Naive thymus-derived CD4-positive, alpha-beta T cell (primary cell): Measurements from ENCODE around the gene FMNL2. TPM values are rescaled to one million over a fixed set of nuclear protein-coding genes. Genes with fewer than 3 reads are reported as not detected.

Experiments
- ATAC-seq: fragments of 150-1000 bp; cut with Tn5 transposase; 2 replicates; pipeline ENCODE4 v1.10.0; 2021; ENCODE audit warnings: mild to moderate bottlenecking, moderate library complexity
- CTCF ChIA-PET: fragments of 350-600 bp; sonication (Branson Sonifier 250); formaldehyde crosslinking; loops from one replicate; lab custom pipeline; 2021; ENCODE audit warnings: antibody characterized with exemption; lab: Charles Lee
- POLR2A ChIA-PET: fragments of 350-600 bp; sonication (Branson Sonifier 250); formaldehyde crosslinking; loops from one replicate; lab custom pipeline; 2021; ENCODE audit warnings: antibody characterized with exemption, inconsistent platforms; lab: Charles Lee
- DNase-seq, 9 donors: peaks; one replicate each; pipeline versions ENCODE4 v3.0.0 to v3.0.0-alpha.2; 2020 to 2022; ENCODE audit warnings: mixed read lengths in 1 of 9
- H3K27ac ChIP-seq: one replicate; pipeline ENCODE4 v1.7.0; 2013; ENCODE audit warnings: mild to moderate bottlenecking, low read depth, low read length, moderate library complexity
- H3K27me3 ChIP-seq, 2 donors: one replicate each; pipeline ENCODE4 v1.7.0; 2013; ENCODE audit warnings: low read length in 2 of 2, mild to moderate bottlenecking in 2 of 2, moderate library complexity in 2 of 2; ENCODE audit not compliant: control insufficient read depth in 2 of 2, insufficient read depth in 2 of 2
- H3K36me3 ChIP-seq, 3 experiments: 1 replicate in 2 of 3; 2 replicates in 1 of 3; pipeline ENCODE4 v1.7.0; 2013; ENCODE audit warnings: low read length in 3 of 3, mild to moderate bottlenecking in 3 of 3, moderate library complexity in 1 of 3; ENCODE audit not compliant: insufficient read depth in 3 of 3, control insufficient read depth in 2 of 3
- H3K4me1 ChIP-seq, 2 donors: one replicate each; pipeline ENCODE4 v1.7.0; 2013; ENCODE audit warnings: low read length in 2 of 2, mild to moderate bottlenecking in 2 of 2, moderate library complexity in 1 of 2; ENCODE audit not compliant: control insufficient read depth in 2 of 2, insufficient read depth in 2 of 2
- H3K4me3 ChIP-seq: 2 replicates; pipeline ENCODE4 v1.7.0; 2013; ENCODE audit warnings: mild to moderate bottlenecking, low read length
- H3K9me3 ChIP-seq, 3 experiments: 1 replicate in 2 of 3; 2 replicates in 1 of 3; pipeline ENCODE4 v1.7.0; 2013; ENCODE audit warnings: low read length in 3 of 3; ENCODE audit not compliant: control insufficient read depth in 2 of 3
- H3K27ac Mint-ChIP-seq, 9 donors: one replicate each; pipeline ENCODE4 v1.8.0; 2020 to 2022; ENCODE audit warnings: mixed read lengths in 9 of 9, mild to moderate bottlenecking in 8 of 9, moderate library complexity in 5 of 9, inconsistent platforms in 2 of 9
- H3K27me3 Mint-ChIP-seq, 5 donors: one replicate each; pipeline ENCODE4 v1.8.0; 2021 to 2022; ENCODE audit warnings: mixed read lengths in 5 of 5, mild to moderate bottlenecking in 1 of 5
- H3K36me3 Mint-ChIP-seq, 5 donors: one replicate each; pipeline ENCODE4 v1.8.0; 2020 to 2022; ENCODE audit warnings: mixed read lengths in 5 of 5, mild to moderate bottlenecking in 3 of 5, inconsistent platforms in 1 of 5
- H3K4me1 Mint-ChIP-seq, 7 donors: one replicate each; pipeline ENCODE4 v1.8.0; 2020 to 2022; ENCODE audit warnings: mixed read lengths in 7 of 7, mild to moderate bottlenecking in 3 of 7, inconsistent platforms in 1 of 7
- H3K4me3 Mint-ChIP-seq, 10 donors: one replicate each; pipeline ENCODE4 v1.8.0; 2020 to 2022; ENCODE audit warnings: mild to moderate bottlenecking in 10 of 10, mixed read lengths in 10 of 10, moderate library complexity in 6 of 10, inconsistent platforms in 2 of 10
- H3K9me3 Mint-ChIP-seq, 11 donors: one replicate each; pipeline ENCODE4 v1.8.0; 2020 to 2022; ENCODE audit warnings: mixed read lengths in 11 of 11, mild to moderate bottlenecking in 4 of 11, inconsistent platforms in 1 of 11, moderate library complexity in 1 of 11
- intact Hi-C, 2 donors: fragments of 100-400 bp; cut with micrococcal nuclease; formaldehyde crosslinking; loops; one replicate each; pipeline ENCODE4 v1.15.1; 2023
- polyA plus RNA-seq, 2 donors: library from polyadenylated mRNA; unstranded; fragments of 300-500 nt; fragmentation: Illumina TruSeq; gene quantifications; one replicate each; pipeline ENCODE4 v1.2.3, GENCODE V29; 2021
- total RNA-seq, 6 experiments: library from RNA in 5 of 6; stranded (reverse) in 5 of 6; gene quantifications; 1 replicate in 5 of 6; 2 replicates in 1 of 6; pipeline ENCODE4 v1.2.3 and lab custom pipeline; 2021 to 2026

The FMNL2 gene
- total and polyA plus RNA-seq, 7 experiments from 2014 or later = 0.16 to 2.7 (median 1.2) TPM

DNA sequence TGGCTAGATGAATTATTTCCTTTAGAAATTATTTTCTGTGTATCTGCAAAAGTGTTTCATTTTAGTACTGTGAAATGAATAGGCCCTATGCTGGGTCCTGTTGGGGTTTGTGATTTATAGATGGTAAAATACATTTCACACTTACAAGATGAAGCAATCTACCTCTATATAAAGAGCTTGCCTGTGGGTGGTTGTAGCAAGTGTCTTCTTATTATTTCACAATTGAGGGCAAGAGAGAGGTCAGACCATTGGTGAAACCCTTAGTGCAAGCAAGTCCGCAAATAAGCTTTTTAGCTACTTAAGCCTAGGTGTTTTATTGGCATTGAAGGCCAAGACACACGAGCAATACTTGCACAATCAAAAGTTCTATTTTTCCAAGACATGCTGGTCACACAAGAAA is 153.1 kb downstream of the FMNL2 start:
- no peak overlapping the region for H3K4me3 Mint-ChIP-seq
- CTCF ChIA-PET = no interaction called here
- H3K4me1 Mint-ChIP-seq = peaks cover 0 to 3% (median 0%) of the 10 kb centered on the region in 7 donors
- no peak overlapping the region for H3K27ac Mint-ChIP-seq
- Histone ChIP-seq H3K4me1 (no peaks in the 10 kb centered on the region), H3K27me3 (no peaks in the 10 kb centered on the region), H3K36me3 (no peaks in the 10 kb centered on the region), H3K4me3 (no peak overlapping the region), H3K27ac (no peak overlapping the region), H3K9me3 (no peaks in the 10 kb centered on the region)
- intact Hi-C loops = no loop called here
- H3K27me3 Mint-ChIP-seq = peaks cover 14 to 46% (median 17%) of the 10 kb centered on the region in 5 donors
- ATAC-seq (no peak), DNase-seq (no peak)
- no peaks in the 10 kb centered on the region for H3K36me3 Mint-ChIP-seq
- POLR2A ChIA-PET = no interaction called here
- H3K9me3 Mint-ChIP-seq = no peaks in the 10 kb centered on the region

DNA sequence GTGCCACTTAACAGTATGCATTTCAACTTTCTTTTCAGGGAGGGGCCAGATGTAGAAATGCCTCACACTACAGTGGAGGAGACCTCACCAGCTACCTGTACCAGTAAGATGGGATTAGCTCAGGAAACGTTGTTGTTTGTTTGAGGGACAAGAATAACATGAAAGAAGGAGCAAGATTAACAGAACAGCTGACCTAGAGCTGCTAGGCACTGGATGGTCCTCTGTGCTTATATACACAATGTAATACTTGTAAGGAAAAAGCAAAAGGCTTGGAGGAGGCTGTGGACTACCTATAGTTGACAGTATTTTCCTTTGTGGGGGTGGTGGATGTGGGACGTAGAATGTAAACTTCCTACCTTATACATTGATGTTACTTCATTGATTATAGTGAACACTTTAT is 154.4 kb downstream of the FMNL2 start:
- intact Hi-C loops = no loop called here
- H3K4me1 Mint-ChIP-seq = peaks cover 0 to 3% (median 0%) of the 10 kb centered on the region in 7 donors
- Histone ChIP-seq H3K4me3 (no peak overlapping the region), H3K27me3 (no peaks in the 10 kb centered on the region), H3K36me3 (no peaks in the 10 kb centered on the region), H3K9me3 (no peaks in the 10 kb centered on the region), H3K27ac (no peak overlapping the region), H3K4me1 (no peaks in the 10 kb centered on the region)
- no peak for DNase-seq
- H3K9me3 Mint-ChIP-seq = no peaks in the 10 kb centered on the region
- no peak overlapping the region for H3K27ac Mint-ChIP-seq
- ATAC-seq = no peak
- ChIA-PET CTCF (no interaction called here), POLR2A (no interaction called here)
- no peaks in the 10 kb centered on the region for H3K36me3 Mint-ChIP-seq
- no peak overlapping the region for H3K4me3 Mint-ChIP-seq
- H3K27me3 Mint-ChIP-seq = peaks cover 14 to 49% (median 30%) of the 10 kb centered on the region in 5 donors

- H3K27me3 ChIP-seq = no peaks in the 10 kb centered on the region
- ATAC-seq = no peak
These were observed 155.9 kb downstream of the FMNL2 start for GRCh38 chr2:152490686-152491455.

GRCh38 chr2:152492131-152492530 is 157.2 kb downstream of the FMNL2 start:
- Mint-ChIP-seq H3K36me3 (no peaks in the 10 kb centered on the region), H3K4me1 (peaks cover 0 to 3% (median 0%) of the 10 kb centered on the region in 7 donors), H3K27me3 (peaks cover 13 to 49% (median 30%) of the 10 kb centered on the region in 5 donors), H3K9me3 (peaks cover 0 to 4% (median 0%) of the 10 kb centered on the region in 11 donors), H3K27ac (no peak overlapping the region), H3K4me3 (no peak overlapping the region)
- no peaks in the 10 kb centered on the region for H3K9me3 ChIP-seq
- H3K36me3 ChIP-seq = no peaks in the 10 kb centered on the region
- ChIA-PET CTCF (no interaction called here), POLR2A (no interaction called here)
- intact Hi-C loops = no loop called here
- no peaks in the 10 kb centered on the region for H3K27me3 ChIP-seq
- H3K4me3 ChIP-seq = no peak overlapping the region
- no peak for ATAC-seq
- H3K27ac ChIP-seq = no peak overlapping the region
- DNase-seq = no peak
- no peaks in the 10 kb centered on the region for H3K4me1 ChIP-seq

More at GRCh38 chr2:152490686-152491455, 155.9 kb downstream of the FMNL2 start:
- intact Hi-C loops = no loop called here
- Histone ChIP-seq H3K36me3 (no peaks in the 10 kb centered on the region), H3K9me3 (no peaks in the 10 kb centered on the region), H3K27ac (no peak overlapping the region), H3K4me1 (no peaks in the 10 kb centered on the region), H3K4me3 (no peak overlapping the region)
- peaks cover 16 to 53% (median 30%) of the 10 kb centered on the region in 5 donors for H3K27me3 Mint-ChIP-seq
- H3K4me1 Mint-ChIP-seq = peaks cover 0 to 3% (median 0%) of the 10 kb centered on the region in 7 donors
- POLR2A ChIA-PET = no interaction called here
- DNase-seq = no peak
- no peak overlapping the region for H3K4me3 Mint-ChIP-seq
- no peak overlapping the region for H3K27ac Mint-ChIP-seq
- CTCF ChIA-PET = interaction anchor here (0.6 kb wide), 1 partner anchor 1476 kb away, joined by 3 read pairs; no protein-coding TSS in a partner anchor
- no peaks in the 10 kb centered on the region for H3K36me3 Mint-ChIP-seq
- H3K9me3 Mint-ChIP-seq = peaks cover 0 to 3% (median 0%) of the 10 kb centered on the region in 11 donors

GRCh38 chr2:152492911-152493310 is 157.9 kb downstream of the FMNL2 start:
- H3K27me3 Mint-ChIP-seq = peaks cover 13 to 49% (median 32%) of the 10 kb centered on the region in 5 donors
- Histone ChIP-seq H3K27ac (no peak overlapping the region), H3K9me3 (no peaks in the 10 kb centered on the region), H3K4me3 (no peak overlapping the region), H3K27me3 (no peaks in the 10 kb centered on the region), H3K36me3 (no peaks in the 10 kb centered on the region), H3K4me1 (no peaks in the 10 kb centered on the region)
- H3K27ac Mint-ChIP-seq = no peak overlapping the region
- peaks cover 0 to 3% (median 0%) of the 10 kb centered on the region in 7 donors for H3K4me1 Mint-ChIP-seq
- H3K9me3 Mint-ChIP-seq = peaks cover 0 to 7% (median 0%) of the 10 kb centered on the region in 11 donors
- intact Hi-C loops = no loop called here
- DNase-seq = no peak
- H3K4me3 Mint-ChIP-seq = no peak overlapping the region
- POLR2A ChIA-PET = no interaction called here
- CTCF ChIA-PET = no interaction called here
- no peaks in the 10 kb centered on the region for H3K36me3 Mint-ChIP-seq
- no peak for ATAC-seq

GRCh38 chr2:152493417-152493816 is 158.4 kb downstream of the FMNL2 start:
- Histone ChIP-seq H3K4me1 (no peaks in the 10 kb centered on the region), H3K9me3 (no peaks in the 10 kb centered on the region), H3K27me3 (no peaks in the 10 kb centered on the region), H3K27ac (no peak overlapping the region), H3K36me3 (no peaks in the 10 kb centered on the region), H3K4me3 (no peak overlapping the region)
- CTCF ChIA-PET = no interaction called here
- Mint-ChIP-seq H3K4me1 (peaks cover 0 to 3% (median 0%) of the 10 kb centered on the region in 7 donors), H3K27ac (no peak overlapping the region), H3K9me3 (peaks cover 0 to 7% (median 0%) of the 10 kb centered on the region in 11 donors), H3K4me3 (no peak overlapping the region), H3K36me3 (no peaks in the 10 kb centered on the region), H3K27me3 (peaks cover 14 to 49% (median 32%) of the 10 kb centered on the region in 5 donors)
- DNase-seq (no peak), ATAC-seq (no peak)
- POLR2A ChIA-PET = no interaction called here
- intact Hi-C loops = no loop called here
